Activated CD8-positive, alpha-beta T cell treated with anti-CD3 and anti-CD28 coated beads for 36 hours (primary cell): ENCODE measurements around the gene EIF2B4. TPM values are rescaled to one million over a fixed set of nuclear protein-coding genes. Genes with fewer than 3 reads are reported as not detected.

ENCODE experiments used
- ATAC-seq: fragments of 200-7000 bp; cut with Tn5 transposase; one replicate; pipeline ENCODE4 v1.10.0; 2021; ENCODE audit warnings: mild to moderate bottlenecking, moderate library complexity
- CTCF ChIA-PET: fragments of 350-600 bp; sonication (Branson Sonifier 250); formaldehyde crosslinking; loops from one replicate; lab custom pipeline; 2021; ENCODE audit warnings: antibody characterized with exemption; lab: Charles Lee
- POLR2A ChIA-PET: fragments of 350-600 bp; sonication (Branson Sonifier 250); formaldehyde crosslinking; loops from one replicate; lab custom pipeline; 2021; ENCODE audit warnings: antibody characterized with exemption; lab: Charles Lee
- DNase-seq: peaks from one replicate; pipeline ENCODE4 v3.0.0-alpha.2; 2020
- H3K27ac Mint-ChIP-seq: one replicate; pipeline ENCODE4 v1.8.0; 2021; ENCODE audit warnings: mild to moderate bottlenecking, mixed read lengths
- H3K27me3 Mint-ChIP-seq: one replicate; pipeline ENCODE4 v1.8.0; 2021; ENCODE audit warnings: mixed read lengths
- H3K36me3 Mint-ChIP-seq: one replicate; pipeline ENCODE4 v1.8.0; 2021; ENCODE audit warnings: low read depth, mixed read lengths
- H3K4me1 Mint-ChIP-seq: one replicate; pipeline ENCODE4 v1.8.0; 2021; ENCODE audit warnings: low read depth, mixed read lengths
- H3K4me3 Mint-ChIP-seq: one replicate; pipeline ENCODE4 v1.8.0; 2021; ENCODE audit warnings: mild to moderate bottlenecking, moderate library complexity, mixed read lengths
- H3K9me3 Mint-ChIP-seq: one replicate; pipeline ENCODE4 v1.8.0; 2021; ENCODE audit warnings: mixed read lengths
- intact Hi-C: fragments of 100-400 bp; cut with micrococcal nuclease; formaldehyde crosslinking; loops from one replicate; pipeline ENCODE4 v1.10.0; 2022
- total RNA-seq, 2 experiments: library from RNA; stranded (reverse); gene quantifications; one replicate each; pipeline ENCODE4 v1.2.3, GENCODE V29; 2021
- TF ChIP-seq, protein P1 (sequence below): fragments of 200-600 bp; IDR thresholded peaks from one replicate; pipeline ENCODE4 v1.8.0; 2022; ENCODE audit warnings: antibody characterized with exemption, mild to moderate bottlenecking

Gene EIF2B4
- total RNA-seq, 2 experiments from 2014 or later, result 29.2 to 30.4 TPM

GRCh38 chr2:27316655-27317412 is 53.3 kb downstream of the EIF2B4 start:
- peaks cover 13% of the 10 kb centered on the region for H3K36me3 Mint-ChIP-seq
- intact Hi-C loops, result no loop called here
- TF ChIP-seq, protein P1, sequence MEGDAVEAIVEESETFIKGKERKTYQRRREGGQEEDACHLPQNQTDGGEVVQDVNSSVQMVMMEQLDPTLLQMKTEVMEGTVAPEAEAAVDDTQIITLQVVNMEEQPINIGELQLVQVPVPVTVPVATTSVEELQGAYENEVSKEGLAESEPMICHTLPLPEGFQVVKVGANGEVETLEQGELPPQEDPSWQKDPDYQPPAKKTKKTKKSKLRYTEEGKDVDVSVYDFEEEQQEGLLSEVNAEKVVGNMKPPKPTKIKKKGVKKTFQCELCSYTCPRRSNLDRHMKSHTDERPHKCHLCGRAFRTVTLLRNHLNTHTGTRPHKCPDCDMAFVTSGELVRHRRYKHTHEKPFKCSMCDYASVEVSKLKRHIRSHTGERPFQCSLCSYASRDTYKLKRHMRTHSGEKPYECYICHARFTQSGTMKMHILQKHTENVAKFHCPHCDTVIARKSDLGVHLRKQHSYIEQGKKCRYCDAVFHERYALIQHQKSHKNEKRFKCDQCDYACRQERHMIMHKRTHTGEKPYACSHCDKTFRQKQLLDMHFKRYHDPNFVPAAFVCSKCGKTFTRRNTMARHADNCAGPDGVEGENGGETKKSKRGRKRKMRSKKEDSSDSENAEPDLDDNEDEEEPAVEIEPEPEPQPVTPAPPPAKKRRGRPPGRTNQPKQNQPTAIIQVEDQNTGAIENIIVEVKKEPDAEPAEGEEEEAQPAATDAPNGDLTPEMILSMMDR, result no peak
- H3K4me1 Mint-ChIP-seq, result peaks cover 9% of the 10 kb centered on the region
- H3K4me3 Mint-ChIP-seq, result no peak overlapping the region
- no peak for DNase-seq
- ChIA-PET POLR2A (no interaction called here), CTCF (interaction anchor here (3.7 kb wide), 1 partner anchor 14 kb away, joined by 14 read pairs; no protein-coding TSS in a partner anchor)
- no peak for ATAC-seq
- H3K9me3 Mint-ChIP-seq, result no peaks in the 10 kb centered on the region
- no peak overlapping the region for H3K27ac Mint-ChIP-seq
- no peaks in the 10 kb centered on the region for H3K27me3 Mint-ChIP-seq

- POLR2A ChIA-PET, result no interaction called here
- TF ChIP-seq, protein P1, result no peak
These were observed 55.0 kb downstream of the EIF2B4 start for GRCh38 chr2:27315122-27315521.

DNA sequence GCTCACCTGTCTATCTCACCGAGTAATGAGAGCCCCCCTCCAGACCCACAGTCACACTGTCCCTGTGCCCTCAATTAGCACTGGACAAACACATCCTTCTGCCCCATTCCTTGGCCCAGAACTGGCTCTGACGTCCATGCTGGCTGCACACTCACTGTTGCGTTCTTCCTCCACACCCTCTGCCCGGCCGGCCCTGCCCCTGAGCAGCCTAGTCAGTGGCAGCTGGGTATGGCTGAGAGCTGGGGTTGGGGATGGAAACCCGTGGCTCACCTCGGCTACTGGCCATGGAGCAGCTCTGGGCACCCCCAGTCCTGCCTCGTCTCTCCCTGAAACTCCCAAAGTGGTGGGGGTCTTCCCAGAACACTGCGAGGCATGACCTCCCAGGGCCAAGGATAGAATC is 55.4 kb downstream of the EIF2B4 start:
- Mint-ChIP-seq H3K4me3 (no peak overlapping the region), H3K36me3 (peaks cover 21% of the 10 kb centered on the region), H3K27me3 (no peaks in the 10 kb centered on the region), H3K27ac (no peak overlapping the region), H3K9me3 (no peaks in the 10 kb centered on the region), H3K4me1 (no peaks in the 10 kb centered on the region)
- intact Hi-C loops, result no loop called here
- CTCF ChIA-PET, result interaction anchor here (0.9 to 2.3 kb wide), 2 partner anchors 12 to 35 kb away, joined by 3 to 16 read pairs; no protein-coding TSS in a partner anchor
- DNase-seq (no peak), ATAC-seq (no peak)
- POLR2A ChIA-PET, result no interaction called here
- TF ChIP-seq, protein P1, result no peak

More at GRCh38 chr2:27315122-27315521, 55.0 kb downstream of the EIF2B4 start:
- CTCF ChIA-PET, result interaction anchor here (2.3 kb wide), 1 partner anchor 12 kb away, joined by 16 read pairs; no protein-coding TSS in a partner anchor
- ATAC-seq (no peak), DNase-seq (no peak)
- no peaks in the 10 kb centered on the region for H3K4me1 Mint-ChIP-seq
- H3K9me3 Mint-ChIP-seq, result no peaks in the 10 kb centered on the region
- peaks cover 19% of the 10 kb centered on the region for H3K36me3 Mint-ChIP-seq
- intact Hi-C loops, result no loop called here
- H3K27me3 Mint-ChIP-seq, result no peaks in the 10 kb centered on the region
- H3K4me3 Mint-ChIP-seq, result no peak overlapping the region
- no peak overlapping the region for H3K27ac Mint-ChIP-seq

Other genes with a start within 250 kb of the EIF2B4 start
- gene ABHD1, start 246.5 kb downstream of the EIF2B4 start, total RNA-seq, result under 1 TPM; 0.36 to 0.50 TPM
- gene PREB, start 235.7 kb downstream of the EIF2B4 start, total RNA-seq, result 10 to 100 TPM; 60.5 to 63.2 TPM
- not detected for gene PRR30, start 230.9 kb downstream of the EIF2B4 start, total RNA-seq
- gene TCF23, start 221.3 kb downstream of the EIF2B4 start, total RNA-seq, result not detected
- gene ATRAID, start 158.3 kb downstream of the EIF2B4 start, total RNA-seq, result 10 to 100 TPM; 62.6 to 65.2 TPM
- gene SLC5A6, start 158.1 kb downstream of the EIF2B4 start, total RNA-seq, result 10 to 100 TPM; 34.9 to 37.7 TPM
- gene CAD, start 153.0 kb downstream of the EIF2B4 start, total RNA-seq, result 100 to 1,000 TPM; 125 to 127 TPM
- under 1 TPM; 0.32 to 0.43 TPM for gene SLC30A3, start 107.3 kb downstream of the EIF2B4 start, total RNA-seq
- not detected for gene DNAJC5G, start 94.9 kb downstream of the EIF2B4 start, total RNA-seq
- gene TRIM54, start 87.9 kb downstream of the EIF2B4 start, total RNA-seq, result under 1 TPM; 0.16 to 0.23 TPM
- 1 to 10 TPM; 2.5 to 2.7 TPM for gene UCN, start 61.9 kb downstream of the EIF2B4 start, total RNA-seq
- gene MPV17, start 47.2 kb downstream of the EIF2B4 start, total RNA-seq, result 10 to 100 TPM; 72.3 to 85.1 TPM
- gene GTF3C2, start 13.6 kb downstream of the EIF2B4 start, total RNA-seq, result 10 to 100 TPM; 57.6 to 63.6 TPM
- 10 to 100 TPM; 74.5 to 82.3 TPM for gene SNX17, start 278 bp upstream of the EIF2B4 start, total RNA-seq
- gene ZNF513, start 10.4 kb upstream of the EIF2B4 start, total RNA-seq, result 1 to 10 TPM; 6.8 to 7.2 TPM
- gene PPM1G, start 39.3 kb upstream of the EIF2B4 start, total RNA-seq, result 100 to 1,000 TPM; 138 to 142 TPM
- 10 to 100 TPM; 60.5 to 62.1 TPM for gene NRBP1, start 58.3 kb upstream of the EIF2B4 start, total RNA-seq
- gene KRTCAP3, start 72.0 kb upstream of the EIF2B4 start, total RNA-seq, result 1 to 10 TPM; 4.2 to 4.3 TPM
- gene IFT172, start 119.4 kb upstream of the EIF2B4 start, total RNA-seq, result 10 to 100 TPM; 12.1 to 13.2 TPM
- gene FNDC4, start 124.9 kb upstream of the EIF2B4 start, total RNA-seq, result not detected
- gene GCKR, start 126.5 kb upstream of the EIF2B4 start, total RNA-seq, result not detected
- 10 to 100 TPM; 29.2 to 31.5 TPM for gene ZNF512, start 212.7 kb upstream of the EIF2B4 start, total RNA-seq